K562 (cell line): ENCODE measurements around the gene TMEFF1. TPM values are rescaled to one million over a fixed set of nuclear protein-coding genes. Genes with fewer than 3 reads are reported as not detected.

Source experiments
- ARID4B ChIP-seq: sonication (generic); formaldehyde crosslinking; IDR thresholded peaks from 2 replicates; pipeline ENCODE4 v1.8.0; 2022; ENCODE audit warnings: mild to moderate bottlenecking, missing genetic modification reagents
- HMG20A ChIP-seq: fragments of 450-650 bp; formaldehyde crosslinking; conservative IDR thresholded peaks from 2 replicates; pipeline ENCODE4 v1.4.0; 2020; ENCODE audit warnings: mild to moderate bottlenecking, mixed read lengths
- KLF16 ChIP-seq: IDR thresholded peaks from 2 replicates; pipeline ENCODE4 v1.6.1; 2016; ENCODE audit warnings: antibody characterized with exemption
- RAD21 ChIP-seq, 2 experiments: fragments of 250-450 bp in 1 of 2; fragments of 450-650 bp in 1 of 2; sonication (Bioruptor Pico) in 1 of 2; formaldehyde crosslinking in 1 of 2; IDR thresholded peaks in 1 of 2; conservative IDR thresholded peaks in 1 of 2; 2 replicates each; pipeline versions ENCODE4 v1.4.0 to v1.8.0; 2020 to 2022; ENCODE audit warnings: mild to moderate bottlenecking in 2 of 2, moderate library complexity in 1 of 2
- SIN3A ChIP-seq, 2 experiments: fragments of 150-350 bp in 1 of 2; IDR thresholded peaks; 2 replicates each; pipeline ENCODE4 v1.6.1; 2011 to 2016; ENCODE audit warnings: borderline replicate concordance in 2 of 2, low read depth in 2 of 2, low read length in 2 of 2, mild to moderate bottlenecking in 2 of 2, moderate library complexity in 2 of 2; ENCODE audit not compliant: control insufficient read depth in 1 of 2
- VEZF1 ChIP-seq: fragments of 200-800 bp; sonication (Bioruptor generic); IDR thresholded peaks from 2 replicates; pipeline ENCODE4 v1.6.1; 2017; ENCODE audit warnings: missing genetic modification characterization, missing compliant biosample characterization
- ZNF217 ChIP-seq: sonication (generic); formaldehyde crosslinking; IDR thresholded peaks from 2 replicates; pipeline ENCODE4 v1.8.0; 2022; ENCODE audit warnings: mild to moderate bottlenecking, missing genetic modification reagents
- polyA plus RNA-seq, 8 experiments: library from polyadenylated mRNA; depleted of rRNA in 4 of 8; stranded (reverse) in 5 of 8; unstranded in 3 of 8; fragments of >200 nt; fragmentation: Nextera tagmentation in 2 of 8; fragmentation: Illumina TruSeq in 1 of 8; extraction: Ambion mirVana in 2 of 8; extraction: Trizol in 1 of 8; gene quantifications; 2 replicates each; pipeline versions ENCODE4 v1.2.1 to v1.2.3, GENCODE V29; 2011 to 2014; ENCODE audit warnings: inconsistent platforms in 1 of 8, missing spikeins in 1 of 8
- total RNA-seq, 7 experiments: library from RNA; depleted of rRNA in 6 of 7; stranded (reverse); fragments of >200 nt in 6 of 7; fragmentation: Illumina TruSeq in 2 of 7; extraction: Trizol in 2 of 7; gene quantifications; 2 replicates each; pipeline versions ENCODE4 v1.2.1 to v1.2.3, GENCODE V29; 2011 to 2021; ENCODE audit warnings: low replicate concordance in 1 of 7
- TF ChIP-seq, protein P1 (sequence below), 2 experiments: fragments of 450-650 bp; formaldehyde crosslinking in 1 of 2; IDR thresholded peaks; 2 replicates each; pipeline versions ENCODE4 v1.4.0 to v1.6.1; 2014 to 2020; ENCODE audit warnings: mild to moderate bottlenecking in 2 of 2, borderline replicate concordance in 1 of 2, low read depth in 1 of 2
- TF ChIP-seq, protein P2 (sequence below): fragments of 250-450 bp; sonication (Bioruptor Pico); IDR thresholded peaks from 2 replicates; pipeline ENCODE4 v1.8.0; 2021; ENCODE audit warnings: borderline replicate concordance, mild to moderate bottlenecking, moderate library complexity; ENCODE audit not compliant: poor library complexity, severe bottlenecking

The TMEFF1 gene
- total and polyA plus RNA-seq, 9 of the 15 experiments (the other 6 are each of a cell fraction or from before 2014, with no cell fraction given): 0.07 to 1.1 (median 0.28) TPM; not detected in 2

DNA sequence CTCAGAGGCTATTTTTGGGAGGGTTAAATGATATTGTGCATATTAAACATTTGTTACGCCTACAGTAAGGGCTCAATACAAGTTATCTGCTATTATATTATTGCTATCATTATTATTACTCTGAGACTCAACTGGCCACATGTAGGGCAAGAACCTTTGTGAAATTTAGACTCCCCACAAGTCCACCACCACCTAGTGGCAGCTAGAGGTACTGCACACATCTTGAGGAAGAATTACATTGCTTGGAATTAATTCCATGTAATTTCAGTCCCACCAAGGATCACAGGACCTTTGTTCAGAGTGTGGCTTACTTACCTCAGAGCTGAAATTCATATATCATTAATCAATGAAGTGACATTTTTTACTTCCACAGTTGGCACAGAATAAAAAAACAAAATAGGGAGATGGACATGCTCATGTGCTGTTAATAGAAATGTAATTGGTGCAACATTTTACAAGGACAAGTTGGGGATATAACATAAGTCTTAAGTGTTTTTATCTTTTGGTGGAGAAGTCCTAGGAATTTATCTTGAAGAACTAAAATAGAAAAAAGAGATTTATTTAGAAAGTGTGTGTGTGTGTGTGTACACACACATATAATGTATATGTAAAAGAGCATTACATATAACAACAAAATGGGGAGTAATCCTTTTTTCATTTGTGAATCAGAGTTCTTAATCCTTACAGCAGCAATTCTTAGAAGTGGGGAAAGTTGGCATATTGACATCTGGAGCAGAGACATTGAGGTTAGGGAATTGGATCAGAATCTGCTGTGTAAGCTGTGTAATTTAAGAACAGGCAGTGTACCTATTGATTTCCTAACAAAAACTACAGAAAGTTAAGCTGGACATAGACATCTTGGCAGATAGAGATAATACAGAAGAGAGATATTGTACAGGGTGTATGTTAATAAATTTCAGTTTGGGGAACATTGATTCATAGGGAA, 34.8 kb upstream of the TMEFF1 start (continued):
- TF ChIP-seq, protein P1, sequence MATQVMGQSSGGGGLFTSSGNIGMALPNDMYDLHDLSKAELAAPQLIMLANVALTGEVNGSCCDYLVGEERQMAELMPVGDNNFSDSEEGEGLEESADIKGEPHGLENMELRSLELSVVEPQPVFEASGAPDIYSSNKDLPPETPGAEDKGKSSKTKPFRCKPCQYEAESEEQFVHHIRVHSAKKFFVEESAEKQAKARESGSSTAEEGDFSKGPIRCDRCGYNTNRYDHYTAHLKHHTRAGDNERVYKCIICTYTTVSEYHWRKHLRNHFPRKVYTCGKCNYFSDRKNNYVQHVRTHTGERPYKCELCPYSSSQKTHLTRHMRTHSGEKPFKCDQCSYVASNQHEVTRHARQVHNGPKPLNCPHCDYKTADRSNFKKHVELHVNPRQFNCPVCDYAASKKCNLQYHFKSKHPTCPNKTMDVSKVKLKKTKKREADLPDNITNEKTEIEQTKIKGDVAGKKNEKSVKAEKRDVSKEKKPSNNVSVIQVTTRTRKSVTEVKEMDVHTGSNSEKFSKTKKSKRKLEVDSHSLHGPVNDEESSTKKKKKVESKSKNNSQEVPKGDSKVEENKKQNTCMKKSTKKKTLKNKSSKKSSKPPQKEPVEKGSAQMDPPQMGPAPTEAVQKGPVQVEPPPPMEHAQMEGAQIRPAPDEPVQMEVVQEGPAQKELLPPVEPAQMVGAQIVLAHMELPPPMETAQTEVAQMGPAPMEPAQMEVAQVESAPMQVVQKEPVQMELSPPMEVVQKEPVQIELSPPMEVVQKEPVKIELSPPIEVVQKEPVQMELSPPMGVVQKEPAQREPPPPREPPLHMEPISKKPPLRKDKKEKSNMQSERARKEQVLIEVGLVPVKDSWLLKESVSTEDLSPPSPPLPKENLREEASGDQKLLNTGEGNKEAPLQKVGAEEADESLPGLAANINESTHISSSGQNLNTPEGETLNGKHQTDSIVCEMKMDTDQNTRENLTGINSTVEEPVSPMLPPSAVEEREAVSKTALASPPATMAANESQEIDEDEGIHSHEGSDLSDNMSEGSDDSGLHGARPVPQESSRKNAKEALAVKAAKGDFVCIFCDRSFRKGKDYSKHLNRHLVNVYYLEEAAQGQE (IDR thresholded peaks at IDR 0.05; ENCODE audit: borderline replicate concordance): peak; percentile 54; the same call in 1 of the 2 replicates
- TF ChIP-seq, protein P1 (CRISPR knock-in tag; IDR thresholded peaks at IDR 0.05; ENCODE audit: low read depth): no peak
- no peak for TF ChIP-seq SIN3A (IDR thresholded peaks at IDR 0.05; ENCODE audit: borderline replicate concordance in 2 of 2, control insufficient read depth in 1 of 2, low read depth in 2 of 2, low read length in 2 of 2)
- TF ChIP-seq KLF16: peak; percentile 32; the same call in 1 of the 2 replicates
- no peak for TF ChIP-seq ZNF217 (CRISPR knock-in tag)
- peak; percentile 36; the same call in 1 of the 2 replicates for TF ChIP-seq VEZF1 (CRISPR knock-in tag)
- peak; percentile 59 to 72 for TF ChIP-seq RAD21 (CRISPR knock-in tag; conservative IDR thresholded peaks at IDR 0.05 in 1 of 2, IDR thresholded peaks at IDR 0.05 in 1 of 2)
- TF ChIP-seq, protein P2, sequence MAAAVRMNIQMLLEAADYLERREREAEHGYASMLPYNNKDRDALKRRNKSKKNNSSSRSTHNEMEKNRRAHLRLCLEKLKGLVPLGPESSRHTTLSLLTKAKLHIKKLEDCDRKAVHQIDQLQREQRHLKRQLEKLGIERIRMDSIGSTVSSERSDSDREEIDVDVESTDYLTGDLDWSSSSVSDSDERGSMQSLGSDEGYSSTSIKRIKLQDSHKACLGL: no peak
- TF ChIP-seq HMG20A: no peak
- no peak for TF ChIP-seq ARID4B (CRISPR knock-in tag)
